Measurements from ENCODE around the gene TVP23C.
A peak's percentile ranks its signal among the peaks of the same experiment; 100 is the strongest.
"Not testable (repeated sequence)": the region's sequence is repeated elsewhere in the genome, so short reads cannot be mapped to it uniquely, and the experiment has no call there.

TVP23C gene

GRCh38 chr17:15526292-15527218 lies 36.7 kb downstream of the TVP23C start:
- peak; percentile 62 for DNase-seq

- DNase-seq: not testable (repeated sequence)
These were observed 38.0 kb downstream of the TVP23C start for GRCh38 chr17:15524990-15525985.

- no peak for DNase-seq
These were observed 47.1 kb downstream of the TVP23C start for GRCh38 chr17:15516150-15516549.

GRCh38 chr17:15514469-15514868 lies 48.8 kb downstream of the TVP23C start:
- no peak for DNase-seq

DNA sequence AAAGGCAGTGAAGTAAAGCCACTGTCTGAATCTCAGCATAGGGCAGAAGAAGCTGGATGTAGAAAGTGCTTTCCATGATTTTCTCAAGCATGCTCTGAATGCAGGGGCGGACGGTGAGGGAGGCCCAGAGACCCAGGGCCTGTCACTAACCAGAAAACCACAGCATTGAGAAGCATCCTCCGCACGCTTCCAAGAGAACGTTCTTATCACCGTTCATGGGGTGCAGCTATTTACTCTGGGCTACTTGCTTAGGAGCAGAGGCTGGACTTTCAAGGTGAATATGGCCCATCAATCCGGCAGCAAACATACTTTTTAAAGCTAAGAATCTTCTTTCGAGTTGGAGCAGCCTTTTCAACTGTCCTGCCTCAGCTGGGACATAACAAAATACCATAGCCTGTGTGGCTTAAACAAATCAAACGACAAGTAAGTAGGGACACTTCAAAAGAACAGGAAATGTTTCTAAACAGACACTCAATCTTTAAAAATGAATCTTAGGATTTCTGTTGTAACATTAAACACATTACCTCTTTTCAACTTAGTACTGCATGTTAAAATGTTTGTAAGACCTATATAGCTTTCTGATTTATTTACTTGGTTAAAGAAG lies 49.3 kb downstream of the TVP23C start:
- no peak for DNase-seq

- no peak for DNase-seq
These were observed 50.1 kb downstream of the TVP23C start for GRCh38 chr17:15513058-15513791.

DNA sequence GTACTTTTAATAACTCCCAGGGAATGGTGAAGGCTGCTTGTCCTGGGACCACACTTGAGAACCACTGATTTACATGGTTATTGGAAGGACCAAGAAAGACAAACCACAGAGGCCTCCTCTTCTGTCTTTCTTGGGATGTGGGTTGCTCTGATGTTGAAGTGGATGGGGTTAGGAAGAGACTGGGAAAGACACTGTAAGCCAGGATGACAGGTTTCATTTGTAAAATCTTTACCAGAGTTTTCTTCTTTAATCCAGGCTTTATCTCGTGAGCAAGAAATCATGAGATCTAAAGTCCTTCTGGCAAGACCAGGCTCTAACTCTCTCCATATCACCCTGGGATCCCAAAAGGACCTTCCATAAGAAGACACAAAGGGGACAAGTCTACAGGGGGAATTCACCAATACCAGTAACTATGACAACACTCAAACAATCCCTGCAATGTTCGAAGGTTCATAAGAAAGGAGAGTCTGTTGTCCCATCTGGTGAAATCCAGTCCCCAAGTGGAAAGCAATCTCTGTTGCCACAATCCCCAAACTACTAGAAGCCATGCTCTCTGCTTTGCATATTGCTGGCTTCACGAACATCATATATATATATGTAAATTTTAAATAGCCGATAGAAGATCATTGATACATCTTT lies 51.1 kb downstream of the TVP23C start:
- DNase-seq: no peak

DNA sequence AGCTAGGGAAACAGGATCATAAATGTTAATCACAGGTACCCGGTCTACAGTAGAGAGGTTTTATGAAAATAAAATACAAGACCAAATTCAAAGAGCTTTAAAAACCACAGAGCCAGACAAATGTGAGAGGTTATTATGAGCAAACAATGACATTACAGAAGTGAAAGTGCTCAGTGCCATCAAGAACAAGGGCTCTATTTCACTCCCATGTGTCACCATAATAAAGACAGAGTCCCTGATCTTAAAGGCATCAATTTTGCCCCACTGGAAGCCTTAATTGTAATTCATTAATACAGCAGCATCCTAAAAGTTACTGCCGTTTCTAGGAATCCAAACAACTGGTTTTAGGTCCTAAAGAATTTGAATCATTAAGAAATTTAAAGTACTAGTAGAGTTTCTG lies 52.1 kb downstream of the TVP23C start:
- DNase-seq: no peak

GRCh38 chr17:15510361-15510760 lies 52.9 kb downstream of the TVP23C start:
- DNase-seq: no peak

GRCh38 chr17:15509095-15509494 lies 54.2 kb downstream of the TVP23C start:
- DNase-seq: no peak

GRCh38 chr17:15508466-15508865 lies 54.8 kb downstream of the TVP23C start:
- no peak for DNase-seq

DNA sequence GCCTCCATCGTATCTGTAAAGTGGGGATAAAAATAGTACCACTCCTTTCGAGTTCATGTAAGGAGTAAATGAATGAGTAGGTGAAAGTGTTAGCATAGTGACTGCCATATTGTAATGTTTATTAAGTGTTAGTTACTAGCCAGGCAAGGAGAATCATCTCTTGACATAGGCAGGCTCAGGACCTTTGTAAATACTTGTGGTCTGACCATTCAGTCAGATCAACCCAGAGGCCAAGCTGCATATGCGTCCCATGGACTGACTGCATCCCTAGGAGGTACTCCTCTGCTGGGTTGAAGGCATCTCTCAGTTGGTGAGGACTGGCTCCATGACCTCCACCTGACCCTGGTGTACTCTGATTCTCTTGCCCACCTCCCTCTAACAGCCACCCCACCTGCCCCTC lies 55.4 kb downstream of the TVP23C start:
- DNase-seq: no peak

DNA sequence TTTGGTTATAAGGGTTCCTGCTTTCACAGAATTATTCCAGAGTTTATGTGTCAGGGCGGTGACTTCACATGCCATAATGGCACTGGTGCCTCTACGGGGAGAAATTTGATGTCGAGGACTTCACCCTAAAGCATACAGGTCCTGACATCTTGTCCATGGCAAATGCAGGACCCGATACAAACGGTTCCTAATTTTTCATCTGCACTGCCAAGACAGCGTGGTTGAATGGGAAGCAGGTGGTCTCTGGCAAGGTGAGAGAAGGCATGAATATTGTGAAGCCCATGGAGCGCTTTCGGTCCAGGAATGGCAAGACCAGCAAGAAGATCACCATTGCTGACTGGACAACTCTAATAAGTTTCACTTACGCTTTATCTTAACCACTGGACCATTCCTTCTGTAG lies 56.3 kb downstream of the TVP23C start:
- no peak for DNase-seq

GRCh38 chr17:15505708-15506107 lies 57.6 kb downstream of the TVP23C start:
- not testable (repeated sequence) for DNase-seq

DNA sequence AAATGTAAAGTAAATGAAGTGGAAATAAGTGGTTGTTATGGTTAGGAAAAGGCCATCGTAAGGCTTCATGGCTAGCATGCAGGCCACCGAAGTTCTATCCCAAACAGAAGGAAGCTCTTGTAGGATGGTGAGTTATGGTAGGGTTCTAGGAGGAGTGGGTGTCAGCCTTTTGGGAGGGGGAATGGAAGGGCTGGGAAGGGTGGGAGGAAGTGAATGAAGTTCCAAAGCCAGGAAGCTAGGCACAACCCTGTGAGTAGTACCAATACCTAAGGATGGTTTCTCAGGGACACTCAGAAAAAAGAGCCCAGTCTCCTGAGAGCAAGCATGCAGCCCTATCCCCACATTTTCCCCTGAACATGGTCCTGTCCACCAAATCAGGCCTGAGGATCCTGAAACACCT lies 59.6 kb downstream of the TVP23C start:
- DNase-seq: no peak

DNA sequence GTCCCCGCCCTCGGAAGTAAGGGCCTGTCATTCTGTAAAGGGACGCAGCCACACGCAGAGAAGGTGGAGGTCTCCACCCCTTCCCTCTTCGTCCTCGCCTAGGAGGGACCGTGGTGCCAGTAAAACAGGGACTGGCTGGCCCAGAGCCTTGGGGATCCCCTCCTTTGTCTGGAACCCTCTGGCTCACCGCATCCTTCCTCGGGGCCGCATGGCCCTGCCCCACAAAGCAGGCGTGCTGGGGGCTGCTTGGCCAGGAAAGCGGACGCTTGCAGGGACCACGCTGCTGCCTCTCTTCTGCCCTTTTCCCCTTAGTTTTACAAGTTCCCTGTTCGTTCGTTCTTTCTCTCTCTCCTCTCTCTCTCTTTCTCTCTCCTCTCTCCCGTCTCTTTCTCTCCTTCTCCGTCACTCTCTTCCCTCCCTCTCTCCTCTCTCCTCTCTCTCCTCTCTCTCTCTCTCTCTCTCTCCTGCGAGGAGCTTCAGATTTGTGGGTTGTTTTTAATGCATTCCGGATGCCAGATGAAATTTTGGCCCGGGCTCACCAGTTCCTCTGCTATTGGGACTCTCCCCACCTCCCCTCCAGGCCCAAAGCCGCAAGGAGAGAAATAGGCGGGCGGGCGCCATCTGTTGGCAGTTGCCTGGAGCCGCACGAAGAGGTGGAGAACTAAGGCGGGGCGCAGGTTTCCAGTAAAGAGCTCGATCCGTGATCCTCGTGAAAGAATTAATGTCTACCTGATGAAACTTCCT lies 60.7 kb downstream of the TVP23C start:
- peak; percentile 61 for DNase-seq

DNA sequence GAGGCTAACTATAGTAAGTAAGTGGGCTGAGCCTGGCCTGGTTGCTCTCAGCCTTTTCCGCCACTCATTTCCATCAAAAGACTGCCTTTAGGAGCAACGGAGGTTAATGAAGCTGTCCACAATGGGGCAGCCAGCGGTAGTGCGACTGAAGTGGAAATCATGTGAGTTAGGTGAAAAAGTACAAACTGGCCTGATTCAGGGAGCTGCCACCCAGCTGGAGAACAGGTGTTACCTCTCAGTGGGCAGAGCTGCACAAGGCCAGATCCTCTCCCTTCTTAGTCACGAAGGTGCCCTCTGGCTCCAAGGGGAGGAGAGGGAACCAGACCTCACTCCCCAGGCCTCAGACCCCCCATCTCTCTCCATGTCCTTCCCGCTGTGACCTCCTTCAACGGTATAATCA lies 61.5 kb downstream of the TVP23C start:
- DNase-seq: no peak

DNA sequence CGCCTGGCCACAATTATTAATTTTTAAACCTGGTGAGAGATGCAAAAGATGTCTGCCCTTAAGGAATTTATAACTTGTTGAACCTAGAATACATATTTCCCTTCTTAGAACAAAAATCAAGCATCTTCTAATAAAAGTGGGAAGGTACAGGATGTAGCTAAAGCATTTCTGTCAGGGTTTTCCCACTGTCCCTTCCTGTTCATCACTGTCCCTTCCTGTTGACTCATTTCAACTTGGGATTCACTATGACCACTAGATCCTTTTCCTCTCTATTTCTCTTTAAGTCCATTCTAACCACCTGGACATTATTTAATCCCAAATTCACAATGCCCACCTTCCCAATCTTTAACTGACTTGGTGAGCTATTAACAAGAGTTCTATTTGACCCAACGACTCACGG lies 62.0 kb downstream of the TVP23C start:
- no peak for DNase-seq

DNA sequence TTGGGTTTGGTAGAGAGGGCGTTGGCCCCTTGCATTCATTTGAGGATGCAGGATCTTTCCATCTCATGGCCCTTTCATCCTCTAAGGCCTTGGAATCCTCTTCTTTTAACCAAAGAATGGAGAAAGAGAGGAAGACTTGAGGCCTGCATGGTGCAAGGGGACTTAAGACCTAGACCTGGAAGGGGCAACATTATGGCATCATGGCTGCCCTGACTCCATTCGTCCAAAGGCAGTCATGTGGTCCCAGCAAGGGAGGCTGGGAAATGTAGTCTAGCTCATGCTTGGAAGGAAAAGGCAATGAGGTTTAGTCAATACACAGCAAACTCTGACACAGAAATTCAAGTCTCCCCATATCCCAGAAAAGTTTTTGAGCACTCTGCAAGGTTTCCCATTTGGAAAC lies 65.2 kb downstream of the TVP23C start:
- DNase-seq: peak; percentile 5

GRCh38 chr17:15496735-15497670 lies 66.3 kb downstream of the TVP23C start:
- no peak for DNase-seq

Data from DMS53 (cell line).